Prostate gland (tissue), 2 donors: ENCODE data around the gene LYPD6.

ENCODE experiments used
- CTCF ChIP-seq, 4 experiments: fragments of 200-600 bp in 2 of 4; fragments of 450-650 bp in 2 of 4; sonication (generic) in 2 of 4; IDR thresholded peaks; 1 replicate in 3 of 4; 2 replicates in 1 of 4; pipeline ENCODE4 v1.5.1; 2016 to 2019; ENCODE audit warnings: antibody characterized with exemption in 4 of 4, mild to moderate bottlenecking in 2 of 4, moderate library complexity in 2 of 4
- POLR2A ChIP-seq: fragments of 450-650 bp; IDR thresholded peaks from one replicate; pipeline ENCODE4 v1.6.1; 2016; ENCODE audit warnings: antibody characterized with exemption, mild to moderate bottlenecking
- POLR2AphosphoS5 ChIP-seq: sonication (generic); formaldehyde crosslinking; IDR thresholded peaks from one replicate; pipeline ENCODE4 v1.6.1; 2017; ENCODE audit warnings: antibody characterized with exemption

GRCh38 chr2:149446748-149447147, 116.4 kb downstream of the LYPD6 start:
- TF ChIP-seq CTCF (IDR thresholded peaks at IDR 0.05) (no peak), POLR2AphosphoS5 (no peak), POLR2A (no peak)
